Measurements from ENCODE around the gene ITGAD.

DNA sequence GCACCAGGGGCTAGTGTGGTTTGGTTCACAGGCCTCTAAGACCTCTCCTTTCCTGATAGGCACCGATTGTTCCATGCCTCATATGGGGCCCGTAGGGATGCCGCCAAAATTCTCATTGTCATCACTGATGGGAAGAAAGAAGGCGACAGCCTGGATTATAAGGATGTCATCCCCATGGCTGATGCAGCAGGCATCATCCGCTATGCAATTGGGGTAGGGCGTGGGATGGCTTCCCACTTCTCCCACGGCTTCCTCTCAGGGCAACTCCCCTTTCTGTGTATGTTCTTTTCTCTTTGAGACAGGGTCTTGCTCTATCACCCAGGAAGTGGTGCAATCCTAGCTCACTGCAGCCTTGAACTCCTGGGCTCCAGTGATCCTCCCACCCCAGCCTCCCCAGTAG is 32.9 kb upstream of the ITGAD start:
- TF ChIP-seq, protein P1, sequence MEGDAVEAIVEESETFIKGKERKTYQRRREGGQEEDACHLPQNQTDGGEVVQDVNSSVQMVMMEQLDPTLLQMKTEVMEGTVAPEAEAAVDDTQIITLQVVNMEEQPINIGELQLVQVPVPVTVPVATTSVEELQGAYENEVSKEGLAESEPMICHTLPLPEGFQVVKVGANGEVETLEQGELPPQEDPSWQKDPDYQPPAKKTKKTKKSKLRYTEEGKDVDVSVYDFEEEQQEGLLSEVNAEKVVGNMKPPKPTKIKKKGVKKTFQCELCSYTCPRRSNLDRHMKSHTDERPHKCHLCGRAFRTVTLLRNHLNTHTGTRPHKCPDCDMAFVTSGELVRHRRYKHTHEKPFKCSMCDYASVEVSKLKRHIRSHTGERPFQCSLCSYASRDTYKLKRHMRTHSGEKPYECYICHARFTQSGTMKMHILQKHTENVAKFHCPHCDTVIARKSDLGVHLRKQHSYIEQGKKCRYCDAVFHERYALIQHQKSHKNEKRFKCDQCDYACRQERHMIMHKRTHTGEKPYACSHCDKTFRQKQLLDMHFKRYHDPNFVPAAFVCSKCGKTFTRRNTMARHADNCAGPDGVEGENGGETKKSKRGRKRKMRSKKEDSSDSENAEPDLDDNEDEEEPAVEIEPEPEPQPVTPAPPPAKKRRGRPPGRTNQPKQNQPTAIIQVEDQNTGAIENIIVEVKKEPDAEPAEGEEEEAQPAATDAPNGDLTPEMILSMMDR (IDR thresholded peaks at IDR 0.05) = no peak
- no peak for TF ChIP-seq POLR2A (IDR thresholded peaks at IDR 0.05)

All from esophagus squamous epithelium (tissue), 4 donors.